Measurements from ENCODE around the gene CRACR2A.

Gene CRACR2A

GRCh38 chr12:3791256-3791874 is 38.5 kb upstream of the CRACR2A start:
- no peak for DNase-seq (ENCODE audit: extremely low read depth, insufficient read length)
- no peak for TF ChIP-seq CTCF (IDR thresholded peaks at IDR 0.05; ENCODE audit: insufficient read depth, low read length, poor library complexity, severe bottlenecking)
- H3K27me3 ChIP-seq (replicated peaks; ENCODE audit: control insufficient read depth, insufficient read depth, low read length), result no peaks in the 10 kb centered on the region
- H3K36me3 ChIP-seq (ENCODE audit: control insufficient read depth, insufficient read depth, low read length), result no peaks in the 10 kb centered on the region
- H3K4me3 ChIP-seq (replicated peaks; ENCODE audit: low read depth, low read length), result no peak overlapping the region

DNA sequence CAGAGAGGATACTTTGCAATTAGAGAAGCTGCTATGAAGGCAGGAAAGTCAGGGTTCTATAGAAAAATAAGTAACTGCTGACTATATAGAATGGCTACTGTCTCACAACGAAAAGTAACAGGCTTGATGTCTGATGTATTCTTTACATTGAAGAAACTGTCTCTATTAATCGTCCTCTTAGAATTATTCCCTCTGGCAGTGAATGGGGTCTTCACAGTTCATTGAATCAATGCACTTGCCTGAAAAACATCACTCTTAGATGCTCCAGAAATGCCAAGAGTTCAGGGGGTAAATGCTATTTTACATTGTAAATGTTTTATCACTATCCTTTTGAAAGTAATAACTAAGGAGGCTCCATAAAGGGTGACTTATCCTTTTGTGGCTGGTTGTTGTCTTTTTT is 37.7 kb upstream of the CRACR2A start:
- TF ChIP-seq CTCF (IDR thresholded peaks at IDR 0.05; ENCODE audit: insufficient read depth, low read length, poor library complexity, severe bottlenecking), result no peak
- no peak for DNase-seq (ENCODE audit: extremely low read depth, insufficient read length)
- H3K36me3 ChIP-seq (ENCODE audit: control insufficient read depth, insufficient read depth, low read length), result no peaks in the 10 kb centered on the region
- no peak overlapping the region for H3K4me3 ChIP-seq (replicated peaks; ENCODE audit: low read depth, low read length)
- H3K27me3 ChIP-seq (replicated peaks; ENCODE audit: control insufficient read depth, insufficient read depth, low read length), result no peaks in the 10 kb centered on the region

- no peak for DNase-seq (ENCODE audit: extremely low read depth, insufficient read length)
- TF ChIP-seq CTCF (IDR thresholded peaks at IDR 0.05; ENCODE audit: insufficient read depth, low read length, poor library complexity, severe bottlenecking), result no peak
- no peaks in the 10 kb centered on the region for H3K36me3 ChIP-seq (ENCODE audit: control insufficient read depth, insufficient read depth, low read length)
- no peaks in the 10 kb centered on the region for H3K27me3 ChIP-seq (replicated peaks; ENCODE audit: control insufficient read depth, insufficient read depth, low read length)
- no peak overlapping the region for H3K4me3 ChIP-seq (replicated peaks; ENCODE audit: low read depth, low read length)
Measured at GRCh38 chr12:3789838-3790237, 36.9 kb upstream of the CRACR2A start.

- Histone ChIP-seq H3K36me3 (ENCODE audit: control insufficient read depth, insufficient read depth, low read length) (no peaks in the 10 kb centered on the region), H3K27me3 (replicated peaks; ENCODE audit: control insufficient read depth, insufficient read depth, low read length) (no peaks in the 10 kb centered on the region), H3K4me3 (replicated peaks; ENCODE audit: low read depth, low read length) (no peak overlapping the region)
- TF ChIP-seq CTCF (IDR thresholded peaks at IDR 0.05; ENCODE audit: insufficient read depth, low read length, poor library complexity, severe bottlenecking), result peak; percentile 67
- DNase-seq (ENCODE audit: extremely low read depth, insufficient read length), result no peak
Measured at GRCh38 chr12:3777206-3777809, 24.4 kb upstream of the CRACR2A start.

GRCh38 chr12:3775385-3776035 is 22.6 kb upstream of the CRACR2A start:
- no peak for DNase-seq (ENCODE audit: extremely low read depth, insufficient read length)
- H3K36me3 ChIP-seq (ENCODE audit: control insufficient read depth, insufficient read depth, low read length), result no peaks in the 10 kb centered on the region
- H3K4me3 ChIP-seq (replicated peaks; ENCODE audit: low read depth, low read length), result no peak overlapping the region
- no peak for TF ChIP-seq CTCF (IDR thresholded peaks at IDR 0.05; ENCODE audit: insufficient read depth, low read length, poor library complexity, severe bottlenecking)
- no peaks in the 10 kb centered on the region for H3K27me3 ChIP-seq (replicated peaks; ENCODE audit: control insufficient read depth, insufficient read depth, low read length)

Measured in GM06990 (cell line).